Dermis blood vessel endothelial cell (primary cell): ENCODE measurements around the gene ASPSCR1. TPM values are rescaled to one million over a fixed set of nuclear protein-coding genes. Genes with fewer than 3 reads are reported as not detected.

Experiments
- DNase-seq: peaks from one replicate; pipeline ENCODE4 v3.0.0; 2010
- total RNA-seq: library from RNA; depleted of rRNA; stranded (reverse); fragments of >200 nt; gene quantifications from 2 replicates; pipeline ENCODE4 v1.2.3, GENCODE V29; 2014

ASPSCR1 gene
- total RNA-seq, 1 donor from 2014 or later = 20.1 TPM

DNA sequence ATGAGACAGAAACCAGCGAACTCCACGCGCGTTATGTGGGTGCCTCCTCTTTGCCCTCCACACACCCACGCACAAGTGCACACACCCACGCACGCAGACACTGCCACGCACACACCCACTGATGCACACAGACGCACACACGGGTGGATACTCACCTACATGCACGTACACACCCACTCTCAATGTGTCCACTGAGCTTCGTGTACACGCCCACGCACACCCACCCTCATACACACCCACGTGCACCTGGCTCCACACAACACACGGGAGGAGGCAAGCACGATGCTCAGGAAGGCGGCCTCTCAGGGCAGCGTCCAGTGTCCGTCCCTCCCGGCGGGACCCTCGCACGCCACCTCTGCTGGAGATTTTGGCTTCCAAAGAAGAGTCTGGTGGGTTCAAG, 70.0 kb downstream of the ASPSCR1 start:
- no peak for DNase-seq

DNA sequence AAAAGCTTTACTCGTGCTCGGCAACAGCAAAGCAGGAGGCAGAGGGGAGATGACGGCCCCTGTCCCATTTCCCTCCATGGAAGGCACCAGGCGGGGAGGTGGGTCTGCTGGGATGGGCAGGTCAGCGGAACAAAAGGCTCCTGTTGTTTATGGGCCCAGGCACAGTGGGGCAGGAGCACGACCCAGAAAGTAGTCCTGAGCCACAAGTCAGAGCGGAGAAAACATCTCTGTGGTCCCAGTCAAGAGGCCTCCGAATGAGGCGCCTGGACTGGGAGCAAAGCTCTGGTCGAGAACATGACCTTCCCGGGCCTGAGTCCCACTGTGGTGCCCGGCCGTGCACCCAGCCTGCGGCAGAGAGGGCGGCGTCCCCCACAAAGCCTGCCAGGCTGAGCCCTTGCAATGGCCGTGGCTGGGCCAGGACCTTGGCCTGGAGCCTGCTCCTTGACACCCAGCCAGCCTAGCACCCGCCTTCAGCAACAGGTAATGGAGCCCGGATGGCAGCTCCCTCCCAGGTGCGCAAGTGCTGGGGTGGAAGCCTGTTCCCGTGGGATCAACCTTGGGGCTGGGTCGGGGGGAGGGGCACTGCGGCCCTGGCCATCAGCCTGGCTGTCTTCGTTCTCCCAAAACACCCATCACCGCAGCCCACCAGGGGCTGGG, 70.6 kb downstream of the ASPSCR1 start:
- no peak for DNase-seq

DNA sequence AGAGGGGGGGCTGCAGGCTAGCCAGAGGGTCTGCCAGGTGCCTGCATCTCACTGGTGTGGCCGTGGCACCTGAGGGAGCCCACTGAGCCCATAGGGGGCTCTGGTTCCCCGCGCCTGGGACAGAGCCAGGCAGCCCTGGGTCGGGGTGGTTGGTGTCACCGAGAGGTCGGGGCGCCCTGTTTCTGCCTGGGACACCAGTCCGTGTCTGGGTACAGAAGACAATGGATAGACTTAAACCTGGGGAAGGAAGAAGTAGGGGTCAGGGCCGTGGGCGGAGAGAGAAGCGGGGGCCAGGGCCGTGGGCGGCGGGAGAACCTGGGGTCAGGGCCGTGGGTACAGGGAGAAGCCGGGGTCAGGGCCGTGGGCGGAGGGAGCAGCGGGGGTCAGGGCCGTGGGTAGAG, 71.1 kb downstream of the ASPSCR1 start:
- no peak for DNase-seq

DNA sequence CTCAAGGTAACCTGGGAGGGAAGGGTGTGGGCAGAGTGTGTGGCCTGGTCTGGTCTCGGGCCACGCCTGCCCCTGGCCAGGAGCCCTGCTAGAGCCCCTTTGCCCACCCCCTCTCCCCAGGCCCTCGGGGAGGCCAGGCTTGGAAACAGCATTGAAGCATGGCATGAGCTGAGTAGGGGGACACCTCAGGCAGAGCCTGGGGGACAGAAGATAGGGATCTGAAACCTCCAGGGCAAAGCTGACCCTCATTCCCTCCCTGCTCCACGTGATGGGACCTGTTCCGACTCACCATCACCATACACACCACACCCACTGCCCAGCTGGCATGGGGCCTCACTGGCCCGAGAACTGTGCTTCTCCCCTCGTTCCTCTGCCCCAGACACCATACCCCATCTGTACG, 71.7 kb downstream of the ASPSCR1 start:
- DNase-seq = no peak

DNA sequence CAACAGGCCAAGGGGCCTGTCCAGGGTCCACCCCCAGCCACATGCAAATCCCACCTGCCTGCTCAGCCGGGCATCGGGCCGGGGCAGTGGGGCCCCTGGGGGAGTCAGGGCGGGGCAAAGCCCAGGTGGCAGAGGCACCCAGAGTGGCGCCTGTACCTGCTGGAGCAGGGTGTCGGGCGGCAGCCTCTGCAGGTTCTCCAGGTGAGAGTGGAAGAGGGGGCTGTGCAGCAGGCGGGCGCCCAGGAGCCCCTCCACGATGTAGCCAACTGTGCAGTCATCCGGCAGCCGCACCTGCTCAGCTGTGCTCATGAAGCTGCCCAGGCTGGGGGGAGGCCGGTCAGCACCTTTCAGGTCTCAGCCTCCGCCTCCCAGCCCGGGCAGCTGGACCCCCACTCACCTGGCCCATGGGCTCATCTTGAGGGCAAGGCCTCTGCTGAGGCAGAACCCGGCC, 72.1 kb downstream of the ASPSCR1 start:
- DNase-seq = no peak

DNA sequence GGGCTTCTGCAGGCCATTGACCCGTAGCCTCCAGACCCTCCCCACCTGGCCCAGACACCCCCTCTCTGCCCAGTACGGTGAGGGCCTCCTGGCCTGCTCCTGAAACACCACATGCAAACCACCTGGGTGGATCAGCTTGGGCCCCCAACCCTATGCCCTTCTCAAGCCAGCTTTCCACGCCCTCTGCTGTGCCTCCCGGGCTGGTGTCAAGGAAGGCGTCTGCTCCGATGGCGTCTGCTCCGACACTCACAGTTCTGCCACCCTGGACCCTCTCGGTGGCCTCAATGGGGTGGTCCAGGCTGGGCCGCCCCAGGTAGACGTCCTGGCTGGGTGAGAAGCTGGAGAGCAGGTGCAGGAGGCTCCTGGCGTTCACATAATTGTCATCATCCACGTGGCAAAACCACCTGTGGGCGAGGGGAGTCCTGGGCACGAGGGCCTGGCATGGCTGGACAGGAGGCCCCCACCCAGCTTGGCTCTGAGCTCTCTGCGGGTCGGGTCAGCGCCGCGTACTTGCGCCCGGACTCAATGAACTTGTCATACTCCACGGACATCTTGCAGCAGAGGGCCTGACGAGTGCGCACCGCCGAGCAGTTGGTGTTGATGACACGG, 72.8 kb downstream of the ASPSCR1 start:
- DNase-seq = no peak

DNA sequence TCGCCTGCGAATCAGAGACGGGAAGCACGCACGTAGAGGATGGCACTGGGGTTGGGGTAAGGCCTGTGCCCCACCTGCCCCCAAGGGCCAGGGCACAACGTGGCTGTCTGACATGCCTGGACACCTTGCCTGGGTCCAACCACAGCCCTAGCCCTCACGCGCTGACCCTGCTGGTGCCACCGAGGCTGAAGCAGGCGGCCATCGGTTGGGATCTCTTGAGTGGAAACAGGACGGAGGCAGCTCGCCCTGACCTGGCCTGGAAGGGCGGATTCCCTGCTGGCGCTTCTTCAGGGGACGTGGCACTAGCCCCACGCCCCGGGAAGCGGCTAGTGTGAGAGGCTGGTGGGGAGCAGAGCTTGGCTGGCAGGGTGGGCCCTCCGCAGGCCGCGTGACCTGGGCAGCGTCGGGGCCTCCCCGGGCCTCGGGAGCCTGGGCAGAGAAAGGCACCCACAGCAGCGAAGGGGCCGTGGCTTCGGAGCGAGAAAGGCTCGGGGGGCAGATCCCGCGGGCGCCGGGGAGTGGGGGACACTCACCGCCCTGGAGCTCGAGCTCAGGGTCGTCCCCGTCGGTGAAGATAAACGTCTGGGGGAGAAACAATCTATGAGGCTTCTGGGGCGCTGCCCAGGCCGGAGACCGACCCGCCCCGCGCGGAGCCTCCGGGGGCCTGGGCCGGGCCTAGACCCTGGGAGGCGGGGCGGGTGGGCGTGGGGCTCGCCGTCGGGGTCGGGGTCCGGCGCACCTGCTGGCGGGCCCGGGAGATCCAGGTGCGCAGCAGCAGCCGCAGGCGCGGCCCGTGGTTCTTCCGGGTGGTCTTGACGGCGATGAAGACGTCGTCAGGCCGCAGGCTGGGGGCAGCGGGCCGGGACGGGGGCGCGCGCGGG, 73.6 kb downstream of the ASPSCR1 start:
- no peak for DNase-seq

DNA sequence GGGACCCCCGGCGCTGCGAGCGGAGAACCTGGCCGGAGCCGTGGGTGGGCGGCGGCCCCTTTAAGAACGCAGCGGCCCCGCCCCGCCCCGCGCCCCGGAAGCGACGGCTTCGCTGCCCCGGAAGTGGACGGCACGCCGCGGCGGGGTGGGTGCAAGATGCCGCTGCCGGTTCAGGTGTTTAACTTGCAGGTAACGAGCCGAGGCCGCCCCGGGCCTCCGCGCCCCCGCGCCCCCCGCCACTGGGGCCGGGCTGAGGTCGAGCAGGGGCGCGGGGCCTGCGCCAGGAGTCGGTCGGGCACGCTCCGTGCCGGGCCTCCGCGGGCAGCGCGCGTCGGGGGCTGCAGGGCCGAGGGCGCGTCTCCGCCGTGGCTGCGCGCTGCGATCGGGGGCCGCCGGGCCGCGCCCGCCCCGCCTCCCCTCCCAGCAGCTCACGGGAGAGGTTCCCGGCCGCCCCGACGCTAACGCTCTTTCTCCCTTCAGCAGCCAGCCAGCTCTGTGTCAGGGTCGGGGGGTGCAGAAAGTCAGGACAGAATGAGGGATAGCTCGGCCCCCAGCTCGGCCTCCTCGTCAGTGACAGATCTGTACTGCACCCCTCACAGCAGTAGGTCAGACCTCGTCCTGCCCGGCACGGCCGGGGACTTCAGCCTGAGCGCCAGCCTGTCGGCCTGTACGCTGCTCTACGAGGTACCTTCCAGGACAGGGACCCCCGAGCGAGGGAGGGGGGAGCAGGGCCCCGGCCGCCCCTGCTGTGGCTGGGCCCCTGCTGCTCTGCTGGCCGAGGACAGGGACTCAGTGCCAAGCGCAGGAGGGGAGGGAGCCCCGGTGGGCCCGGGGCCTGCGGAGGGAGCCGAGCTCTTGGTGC, 74.6 kb downstream of the ASPSCR1 start, which contains the start of the genes GPS1 and RFNG:
TSS of gene GPS1 (plus strand) at position 123 of the 862 bp plus-strand sequence. CDS start at position 157, 34 bp downstream.
TSS of gene RFNG (minus strand) at position 36 of the 862 bp plus-strand sequence. CDS start 45 bp downstream, outside the sequence.
- DNase-seq = peak; percentile 59

DNA sequence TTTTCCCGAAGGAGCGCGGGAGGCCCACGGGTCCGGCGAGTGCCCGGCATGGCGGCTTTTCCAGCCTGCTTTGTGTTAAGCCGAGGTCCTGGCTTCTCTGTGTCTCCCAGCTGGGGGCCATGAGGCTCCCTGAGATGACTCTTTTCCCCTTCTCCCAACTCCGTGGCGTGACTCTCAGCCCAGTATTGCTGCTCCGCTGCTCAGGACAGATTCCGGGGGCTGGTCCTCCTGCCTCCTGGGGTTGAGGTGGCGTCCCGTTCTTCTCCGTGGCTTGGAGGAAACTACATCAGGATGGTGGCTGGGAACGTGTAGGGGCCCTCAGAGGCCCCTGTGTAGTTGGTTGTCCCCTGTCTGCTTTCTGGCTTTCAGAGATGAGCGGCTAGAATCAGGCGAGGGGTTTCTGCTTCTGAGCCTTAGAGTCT, 75.2 kb downstream of the ASPSCR1 start:
- DNase-seq = peak; percentile 18

DNA sequence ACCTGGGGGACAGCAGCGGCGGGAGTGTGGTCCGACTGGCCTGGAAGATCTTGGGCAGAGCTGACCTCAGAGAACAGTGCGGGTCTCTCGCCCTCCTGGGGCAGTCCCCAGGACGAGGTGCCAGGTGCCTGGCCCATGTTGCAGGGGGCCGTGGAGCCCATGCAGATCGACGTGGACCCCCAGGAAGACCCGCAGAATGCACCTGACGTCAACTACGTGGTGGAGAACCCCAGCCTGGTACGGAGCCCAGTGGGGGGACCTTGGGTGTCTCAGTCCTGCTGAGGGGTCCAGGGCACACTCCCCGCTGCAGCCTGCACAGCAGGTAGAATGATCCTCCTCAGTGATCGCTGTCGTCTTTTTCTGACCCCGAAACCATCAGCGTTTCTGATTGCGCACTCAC, 75.7 kb downstream of the ASPSCR1 start:
- DNase-seq = no peak

DNA sequence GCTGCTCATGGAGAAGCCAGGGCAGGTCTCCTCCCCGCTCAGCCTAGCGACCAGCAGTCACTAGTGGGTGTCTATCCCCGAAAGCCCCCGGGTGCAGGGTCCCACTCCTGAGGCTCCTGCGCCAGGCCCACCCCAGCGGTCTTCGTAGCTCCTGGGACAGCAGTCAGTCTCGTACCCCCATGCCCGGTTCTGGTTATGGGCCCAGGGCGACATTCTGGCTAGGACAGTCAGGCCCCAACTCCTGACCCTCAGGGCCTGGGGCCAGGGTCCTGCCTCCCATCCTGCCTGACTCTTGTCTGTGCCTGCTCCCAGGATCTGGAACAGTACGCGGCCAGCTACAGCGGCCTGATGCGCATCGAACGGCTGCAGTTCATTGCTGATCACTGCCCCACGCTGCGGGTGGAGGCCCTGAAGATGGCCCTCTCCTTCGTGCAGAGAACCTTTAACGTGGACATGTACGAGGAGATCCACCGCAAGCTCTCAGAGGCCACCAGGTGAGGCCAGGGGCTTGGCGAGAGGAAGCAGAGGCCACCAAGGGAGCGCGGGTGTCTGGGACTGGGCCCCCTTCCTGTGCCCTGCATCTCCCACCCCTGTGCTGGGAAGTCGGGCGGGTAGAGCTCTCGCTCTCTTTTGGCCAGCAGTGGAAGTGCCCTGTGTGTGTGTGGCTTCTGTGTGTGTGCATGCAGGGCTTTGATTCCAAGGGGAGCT, 76.3 kb downstream of the ASPSCR1 start:
- no peak for DNase-seq

DNA sequence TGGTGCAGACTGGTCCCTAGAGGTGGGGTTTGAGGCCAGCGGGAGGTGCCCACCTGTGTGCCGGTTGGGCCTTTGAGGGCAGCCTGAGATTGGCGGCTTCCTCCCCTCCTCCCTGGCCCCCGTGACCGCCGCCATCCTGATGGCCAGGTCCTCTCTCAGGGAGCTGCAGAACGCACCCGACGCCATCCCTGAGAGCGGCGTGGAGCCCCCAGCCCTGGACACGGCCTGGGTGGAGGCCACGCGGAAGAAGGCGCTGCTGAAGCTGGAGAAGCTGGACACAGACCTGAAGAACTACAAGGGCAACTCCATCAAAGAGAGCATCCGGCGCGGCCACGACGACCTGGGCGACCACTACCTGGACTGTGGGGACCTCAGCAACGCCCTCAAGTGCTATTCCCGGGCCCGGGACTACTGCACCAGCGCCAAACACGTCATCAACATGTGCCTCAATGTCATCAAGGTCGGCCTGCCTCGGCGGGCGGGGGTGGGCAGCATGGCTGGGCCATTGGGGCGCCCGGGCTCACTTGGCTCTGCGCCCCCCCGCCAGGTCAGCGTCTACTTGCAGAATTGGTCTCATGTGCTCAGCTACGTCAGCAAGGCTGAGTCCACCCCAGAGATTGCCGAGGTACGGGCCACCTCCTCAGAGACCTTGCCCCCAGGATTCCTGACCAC, 77.1 kb downstream of the ASPSCR1 start:
- DNase-seq = no peak

DNA sequence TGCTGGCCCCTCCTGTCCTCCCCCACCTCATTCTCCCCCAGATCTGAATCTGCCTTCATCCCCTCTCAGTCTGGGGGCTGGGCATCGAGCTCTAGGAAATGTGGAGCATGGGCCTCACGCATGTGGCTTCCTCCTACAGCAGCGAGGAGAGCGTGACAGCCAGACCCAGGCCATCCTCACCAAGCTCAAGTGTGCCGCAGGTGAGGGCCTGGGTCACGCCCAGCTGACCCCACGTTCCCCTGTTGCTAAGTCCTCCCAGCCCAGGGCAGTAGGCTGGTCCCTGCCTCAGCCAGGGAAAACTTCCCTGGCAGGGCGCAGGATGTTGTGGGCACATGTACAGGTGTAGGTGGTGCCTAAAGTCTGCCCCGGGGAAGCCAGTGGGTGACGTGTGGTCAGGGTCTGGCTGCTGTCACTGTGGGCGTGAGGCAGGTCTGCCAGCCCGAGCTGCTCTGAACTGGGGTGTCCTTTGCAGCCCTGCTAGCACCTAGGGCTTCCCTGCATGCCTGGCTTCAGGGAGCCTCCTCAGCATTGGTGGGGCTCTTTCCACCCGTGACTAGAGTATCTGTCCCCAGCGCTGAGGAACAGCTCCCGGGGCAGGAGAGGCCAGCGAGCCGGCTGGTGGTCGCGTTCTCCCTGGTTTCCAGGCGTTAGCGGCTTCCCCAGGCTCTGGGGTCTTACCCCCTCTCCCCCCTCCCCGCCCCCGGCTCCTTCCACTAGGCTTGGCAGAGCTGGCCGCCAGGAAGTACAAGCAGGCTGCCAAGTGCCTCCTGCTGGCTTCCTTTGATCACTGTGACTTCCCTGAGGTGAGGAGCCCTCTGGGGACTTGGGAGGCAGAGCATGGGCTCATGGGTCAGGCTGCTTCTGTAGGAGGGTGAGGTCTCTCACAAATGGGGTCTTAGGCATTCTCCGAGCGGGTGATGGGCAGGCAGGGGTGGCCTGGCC, 77.9 kb downstream of the ASPSCR1 start:
- no peak for DNase-seq

DNA sequence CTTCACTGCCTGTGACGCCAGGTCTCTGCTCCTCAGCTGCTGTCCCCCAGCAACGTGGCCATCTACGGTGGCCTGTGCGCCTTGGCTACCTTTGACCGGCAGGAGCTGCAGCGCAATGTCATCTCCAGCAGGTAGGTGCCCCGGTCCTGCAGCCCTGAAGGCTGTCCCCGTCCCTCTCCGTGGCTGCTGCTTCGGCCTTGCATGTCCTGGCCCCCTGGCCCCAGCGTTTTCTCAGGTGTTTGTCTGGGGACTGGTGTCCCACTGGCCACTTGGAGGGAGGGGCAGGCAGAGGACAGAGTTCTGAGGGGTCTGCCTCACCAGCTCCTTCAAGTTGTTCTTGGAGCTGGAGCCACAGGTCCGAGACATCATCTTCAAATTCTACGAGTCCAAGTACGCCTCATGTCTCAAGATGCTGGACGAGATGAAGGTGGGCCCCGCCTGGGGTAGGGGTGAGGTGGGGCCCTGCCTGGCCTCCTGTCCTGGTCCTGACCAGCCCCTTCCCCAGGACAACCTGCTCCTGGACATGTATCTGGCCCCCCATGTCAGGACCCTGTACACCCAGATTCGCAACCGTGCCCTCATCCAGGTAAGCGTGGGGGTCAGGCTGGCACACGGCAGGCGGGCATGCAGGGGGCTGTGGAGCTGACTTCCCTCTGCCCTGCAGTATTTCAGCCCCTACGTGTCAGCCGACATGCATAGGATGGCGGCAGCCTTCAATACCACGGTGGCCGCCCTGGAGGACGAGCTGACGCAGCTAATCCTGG, 78.7 kb downstream of the ASPSCR1 start:
- no peak for DNase-seq

DNA sequence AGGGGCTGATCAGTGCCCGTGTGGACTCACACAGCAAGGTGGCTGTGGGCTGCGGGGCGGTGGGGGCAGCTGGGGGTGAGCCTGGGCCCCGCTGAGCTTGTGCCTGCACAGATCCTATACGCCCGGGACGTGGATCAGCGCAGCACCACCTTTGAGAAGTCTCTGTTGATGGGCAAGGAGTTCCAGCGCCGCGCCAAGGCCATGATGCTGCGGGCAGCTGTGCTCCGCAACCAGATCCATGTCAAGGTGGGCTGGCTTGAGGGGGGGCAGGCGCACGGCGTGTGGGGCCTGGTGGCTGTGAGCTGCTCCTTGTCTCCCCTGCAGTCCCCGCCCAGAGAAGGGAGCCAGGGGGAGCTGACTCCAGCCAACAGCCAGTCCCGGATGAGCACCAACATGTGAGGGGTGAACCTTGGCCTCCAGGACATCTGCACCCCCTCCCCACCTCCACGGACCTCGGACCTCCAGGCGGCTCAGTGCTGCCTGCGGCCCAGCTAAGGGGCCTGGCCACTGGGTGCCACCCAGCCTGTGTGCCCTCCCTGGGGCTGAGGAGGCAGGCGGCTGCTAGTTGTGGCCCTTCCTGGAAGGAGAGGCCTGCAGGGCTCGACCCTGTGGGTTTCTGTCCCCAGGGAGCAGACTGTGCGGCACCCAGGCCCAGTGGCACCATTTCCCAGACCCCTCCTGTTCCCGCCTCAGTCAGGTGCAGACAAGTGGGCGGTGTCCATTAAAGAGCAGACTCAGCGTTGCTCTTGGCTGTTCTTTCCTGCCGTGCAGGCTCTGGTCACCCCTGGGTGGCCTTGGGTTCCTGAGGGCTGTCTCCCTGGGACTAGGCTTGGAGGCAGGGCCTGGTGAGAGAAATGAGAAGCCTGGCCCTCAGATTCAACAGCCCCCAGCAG, 79.5 kb downstream of the ASPSCR1 start:
- DNase-seq = no peak

DNA sequence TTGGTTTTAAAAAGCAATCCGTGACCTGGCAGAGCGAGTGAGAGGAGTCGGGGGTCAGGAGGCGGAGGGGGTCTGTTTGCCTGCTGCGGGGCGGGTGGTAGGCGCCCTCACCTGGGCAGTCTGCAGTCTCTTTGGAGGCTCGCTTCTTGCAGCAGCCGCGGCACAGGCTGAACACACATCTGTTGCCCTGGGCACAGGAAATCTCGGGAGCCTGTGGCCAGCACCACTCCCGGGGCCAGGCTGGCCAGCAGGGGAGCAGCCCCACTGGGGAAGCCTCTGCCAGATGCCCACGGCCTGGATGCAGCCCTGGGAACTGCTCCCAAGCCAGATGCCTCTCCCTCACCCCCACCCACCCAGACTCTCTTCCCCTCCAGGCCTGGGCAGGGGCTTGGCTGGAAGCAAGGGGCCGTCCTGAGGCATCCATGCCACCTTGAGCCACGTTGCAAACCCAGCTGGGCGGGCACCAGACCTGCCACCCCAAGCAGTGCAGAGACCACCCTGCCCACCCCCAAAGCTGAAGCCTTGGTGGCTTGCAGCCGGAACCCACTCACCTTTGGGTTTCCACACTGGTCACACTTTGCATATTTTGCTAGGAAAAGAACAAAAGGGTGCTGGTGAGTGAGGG, 80.9 kb downstream of the ASPSCR1 start:
- DNase-seq = no peak

DNA sequence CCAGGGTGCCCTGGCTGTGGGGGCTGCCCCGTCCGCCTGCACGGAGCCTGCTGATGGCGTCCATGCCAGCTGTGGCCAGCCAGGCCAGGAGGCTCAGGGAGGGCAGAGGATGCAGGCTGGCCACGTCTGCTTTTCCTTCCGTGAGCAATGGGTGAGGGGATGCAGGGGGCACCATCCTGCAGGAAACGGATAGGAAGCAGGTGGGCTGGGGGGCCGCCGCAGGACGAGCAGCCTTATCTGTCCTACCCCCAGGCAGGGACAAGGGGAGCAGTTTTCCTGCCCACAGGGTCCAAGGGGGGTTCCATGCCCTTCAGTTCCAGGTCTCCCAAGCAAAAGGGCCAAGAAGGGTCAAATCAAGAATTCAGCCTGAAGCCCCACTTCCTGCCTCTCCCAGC, 81.4 kb downstream of the ASPSCR1 start:
- no peak for DNase-seq
